Panc1 (cell line): ENCODE results near the gene SLC4A2.

Experiments
- POLR2AphosphoS5 ChIP-seq: IDR thresholded peaks from 2 replicates; pipeline ENCODE4 v1.6.1; 2012; ENCODE audit warnings: mild to moderate bottlenecking, low read depth, low read length, moderate library complexity
- REST ChIP-seq, 2 experiments: IDR thresholded peaks; 2 replicates each; pipeline ENCODE4 v1.6.1; 2011 to 2012; ENCODE audit warnings: low read depth in 2 of 2, control low read depth in 1 of 2, low read length in 1 of 2, mild to moderate bottlenecking in 1 of 2, moderate library complexity in 1 of 2; ENCODE audit not compliant: insufficient read depth in 1 of 2
- TF ChIP-seq, protein P1 (sequence below): fragments of 450-650 bp; IDR thresholded peaks from 2 replicates; pipeline ENCODE4 v1.5.1; 2017; ENCODE audit warnings: mild to moderate bottlenecking

DNA sequence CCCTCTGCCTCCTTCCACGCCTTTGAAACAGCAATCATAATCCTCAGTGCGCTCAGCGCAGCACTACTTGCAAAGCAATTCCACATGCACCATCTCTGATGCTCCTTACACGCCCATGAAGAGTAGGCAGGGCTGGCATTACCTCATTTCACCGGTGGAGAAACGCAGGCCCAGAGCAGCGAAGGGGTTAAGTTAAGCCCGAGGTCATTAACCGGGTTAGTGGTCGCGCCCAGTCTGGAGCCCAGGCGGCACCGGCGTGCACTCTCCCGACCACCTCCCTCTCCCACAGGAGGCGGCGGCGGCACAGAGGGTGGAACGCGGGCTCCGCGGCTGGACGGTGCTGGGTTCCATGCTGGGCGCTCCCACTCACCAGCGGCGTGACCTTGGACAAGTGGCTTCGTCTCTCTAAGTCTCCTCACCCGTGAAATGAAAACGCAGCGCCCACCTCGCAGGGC is 20.7 kb downstream of the SLC4A2 start:
- TF ChIP-seq, protein P1, sequence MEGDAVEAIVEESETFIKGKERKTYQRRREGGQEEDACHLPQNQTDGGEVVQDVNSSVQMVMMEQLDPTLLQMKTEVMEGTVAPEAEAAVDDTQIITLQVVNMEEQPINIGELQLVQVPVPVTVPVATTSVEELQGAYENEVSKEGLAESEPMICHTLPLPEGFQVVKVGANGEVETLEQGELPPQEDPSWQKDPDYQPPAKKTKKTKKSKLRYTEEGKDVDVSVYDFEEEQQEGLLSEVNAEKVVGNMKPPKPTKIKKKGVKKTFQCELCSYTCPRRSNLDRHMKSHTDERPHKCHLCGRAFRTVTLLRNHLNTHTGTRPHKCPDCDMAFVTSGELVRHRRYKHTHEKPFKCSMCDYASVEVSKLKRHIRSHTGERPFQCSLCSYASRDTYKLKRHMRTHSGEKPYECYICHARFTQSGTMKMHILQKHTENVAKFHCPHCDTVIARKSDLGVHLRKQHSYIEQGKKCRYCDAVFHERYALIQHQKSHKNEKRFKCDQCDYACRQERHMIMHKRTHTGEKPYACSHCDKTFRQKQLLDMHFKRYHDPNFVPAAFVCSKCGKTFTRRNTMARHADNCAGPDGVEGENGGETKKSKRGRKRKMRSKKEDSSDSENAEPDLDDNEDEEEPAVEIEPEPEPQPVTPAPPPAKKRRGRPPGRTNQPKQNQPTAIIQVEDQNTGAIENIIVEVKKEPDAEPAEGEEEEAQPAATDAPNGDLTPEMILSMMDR, result no peak
- TF ChIP-seq REST (IDR thresholded peaks at IDR 0.05; ENCODE audit: insufficient read depth in 1 of 2, low read depth in 2 of 2, low read length in 1 of 2) (no peak), POLR2AphosphoS5 (no peak)
